ENCODE results near the gene TIGD3.

TIGD3 gene

GRCh38 chr11:65390099-65390941 lies 35.8 kb downstream of the TIGD3 start:
- DNase-seq (ENCODE audit: low spot score) = peak; percentile 45

- peak; percentile 45 for DNase-seq (ENCODE audit: low spot score)
Observed at GRCh38 chr11:65390996-65391395, 36.4 kb downstream of the TIGD3 start.

GRCh38 chr11:65392186-65392829 lies 37.8 kb downstream of the TIGD3 start:
- DNase-seq (ENCODE audit: low spot score) = no peak

- no peak for DNase-seq (ENCODE audit: low spot score)
Observed at GRCh38 chr11:65392899-65393298, 38.3 kb downstream of the TIGD3 start.

- no peak for DNase-seq (ENCODE audit: low spot score)
Observed at GRCh38 chr11:65393513-65394079, 39.0 kb downstream of the TIGD3 start.

GRCh38 chr11:65394125-65394536 lies 39.6 kb downstream of the TIGD3 start:
- no peak for DNase-seq (ENCODE audit: low spot score)

GRCh38 chr11:65395961-65396530 lies 41.5 kb downstream of the TIGD3 start:
- DNase-seq (ENCODE audit: low spot score) = no peak

GRCh38 chr11:65396769-65397745 lies 42.5 kb downstream of the TIGD3 start:
- no peak for DNase-seq (ENCODE audit: low spot score)

GRCh38 chr11:65398362-65398910 lies 43.9 kb downstream of the TIGD3 start:
- DNase-seq (ENCODE audit: low spot score) = no peak

GRCh38 chr11:65399249-65399648 lies 44.7 kb downstream of the TIGD3 start:
- no peak for DNase-seq (ENCODE audit: low spot score)

- DNase-seq (ENCODE audit: low spot score) = no peak
Observed at GRCh38 chr11:65399845-65400244, 45.3 kb downstream of the TIGD3 start.

- DNase-seq (ENCODE audit: low spot score) = no peak
Observed at GRCh38 chr11:65400307-65401072, 45.9 kb downstream of the TIGD3 start.

GRCh38 chr11:65401073-65401802 lies 46.7 kb downstream of the TIGD3 start:
- DNase-seq (ENCODE audit: low spot score) = no peak

GRCh38 chr11:65401803-65402248 lies 47.3 kb downstream of the TIGD3 start:
- DNase-seq (ENCODE audit: low spot score) = no peak

- no peak for DNase-seq (ENCODE audit: low spot score)
Observed at GRCh38 chr11:65402790-65403189, 48.2 kb downstream of the TIGD3 start.

GRCh38 chr11:65403607-65404121 lies 49.1 kb downstream of the TIGD3 start:
- no peak for DNase-seq (ENCODE audit: low spot score)

- no peak for DNase-seq (ENCODE audit: low spot score)
Observed at GRCh38 chr11:65404210-65404609, 49.7 kb downstream of the TIGD3 start.

- DNase-seq (ENCODE audit: low spot score) = no peak
Observed at GRCh38 chr11:65404638-65405339, 50.2 kb downstream of the TIGD3 start.

Measured in AG20443 (cell line).